T follicular helper cell (primary cell): ENCODE measurements around the gene TMEM154.

Experiments used
- DNase-seq: peaks from one replicate; pipeline ENCODE4 v3.0.0-alpha.2; 2020; ENCODE audit warnings: low read depth

Gene TMEM154

GRCh38 chr4:152626790-152627189 is 53.0 kb downstream of the TMEM154 start:
- DNase-seq = no peak

GRCh38 chr4:152620915-152621314 is 58.9 kb downstream of the TMEM154 start:
- DNase-seq = no peak

GRCh38 chr4:152620218-152620617 is 59.6 kb downstream of the TMEM154 start:
- no peak for DNase-seq

- no peak for DNase-seq
Observed at GRCh38 chr4:152619556-152619955, 60.2 kb downstream of the TMEM154 start.

- no peak for DNase-seq
Observed at GRCh38 chr4:152618971-152619370, 60.8 kb downstream of the TMEM154 start.

- no peak for DNase-seq
Observed at GRCh38 chr4:152616804-152617203, 63.0 kb downstream of the TMEM154 start.

- DNase-seq = no peak
Observed at GRCh38 chr4:152613841-152614721, 65.7 kb downstream of the TMEM154 start.

GRCh38 chr4:152613351-152613750 is 66.4 kb downstream of the TMEM154 start:
- DNase-seq = no peak

- DNase-seq = no peak
Observed at GRCh38 chr4:152610131-152610530, 69.7 kb downstream of the TMEM154 start.

- no peak for DNase-seq
Observed at GRCh38 chr4:152609481-152609880, 70.3 kb downstream of the TMEM154 start.

- DNase-seq = no peak
Observed at GRCh38 chr4:152607178-152607577, 72.6 kb downstream of the TMEM154 start.

GRCh38 chr4:152606753-152607152 is 73.0 kb downstream of the TMEM154 start:
- DNase-seq = peak; percentile 27

- DNase-seq = no peak
Observed at GRCh38 chr4:152605641-152606335, 74.0 kb downstream of the TMEM154 start.

GRCh38 chr4:152605031-152605430 is 74.8 kb downstream of the TMEM154 start:
- DNase-seq = no peak

GRCh38 chr4:152601156-152601555 is 78.6 kb downstream of the TMEM154 start:
- no peak for DNase-seq

GRCh38 chr4:152599636-152600035 is 80.2 kb downstream of the TMEM154 start:
- no peak for DNase-seq

GRCh38 chr4:152599095-152599494 is 80.7 kb downstream of the TMEM154 start:
- no peak for DNase-seq

- no peak for DNase-seq
Observed at GRCh38 chr4:152598454-152598853, 81.3 kb downstream of the TMEM154 start.

- DNase-seq = no peak
Observed at GRCh38 chr4:152594978-152595925, 84.5 kb downstream of the TMEM154 start.

GRCh38 chr4:152594057-152594456 is 85.7 kb downstream of the TMEM154 start:
- DNase-seq = no peak

GRCh38 chr4:152591876-152592275 is 87.9 kb downstream of the TMEM154 start:
- DNase-seq = no peak

GRCh38 chr4:152591396-152591795 is 88.4 kb downstream of the TMEM154 start:
- DNase-seq = no peak
